NCI-H2171 (cell line): ENCODE measurements around the gene RCE1.

Experiments used
- DNase-seq: peaks from one replicate; lab custom pipeline; 2025; lab: John Stamatoyannopoulos, UW

The RCE1 gene

GRCh38 chr11:66869567-66869870, 26.3 kb downstream of the RCE1 start:
- DNase-seq, result no peak

GRCh38 chr11:66870131-66870530, 26.9 kb downstream of the RCE1 start:
- DNase-seq, result no peak

GRCh38 chr11:66870616-66871520, 27.6 kb downstream of the RCE1 start:
- no peak for DNase-seq

- DNase-seq, result no peak
These were observed 28.3 kb downstream of the RCE1 start for GRCh38 chr11:66871521-66871901.

GRCh38 chr11:66874232-66874631, 31.0 kb downstream of the RCE1 start:
- no peak for DNase-seq

- no peak for DNase-seq
These were observed 32.1 kb downstream of the RCE1 start for GRCh38 chr11:66875378-66875777.

- no peak for DNase-seq
These were observed 34.5 kb downstream of the RCE1 start for GRCh38 chr11:66877588-66878385.

GRCh38 chr11:66878474-66878873, 35.2 kb downstream of the RCE1 start:
- DNase-seq, result no peak

GRCh38 chr11:66879000-66879399, 35.8 kb downstream of the RCE1 start:
- no peak for DNase-seq

- DNase-seq, result peak; percentile 67
These were observed 36.3 kb downstream of the RCE1 start for GRCh38 chr11:66879583-66879982.

GRCh38 chr11:66879999-66880398, 36.8 kb downstream of the RCE1 start:
- no peak for DNase-seq

GRCh38 chr11:66880496-66881450, 37.5 kb downstream of the RCE1 start:
- peak; percentile 85 for DNase-seq

- DNase-seq, result no peak
These were observed 38.2 kb downstream of the RCE1 start for GRCh38 chr11:66881451-66881835.

- no peak for DNase-seq
These were observed 38.7 kb downstream of the RCE1 start for GRCh38 chr11:66881927-66882452.

GRCh38 chr11:66882561-66883015, 39.3 kb downstream of the RCE1 start:
- DNase-seq, result peak; percentile 68

- DNase-seq, result peak; percentile 68
These were observed 40.0 kb downstream of the RCE1 start for GRCh38 chr11:66883016-66883965.

- DNase-seq, result no peak
These were observed 41.2 kb downstream of the RCE1 start for GRCh38 chr11:66884443-66884842.

GRCh38 chr11:66885469-66885868, 42.2 kb downstream of the RCE1 start:
- DNase-seq, result no peak

- DNase-seq, result no peak
These were observed 42.8 kb downstream of the RCE1 start for GRCh38 chr11:66885950-66886440.

GRCh38 chr11:66886671-66887221, 43.5 kb downstream of the RCE1 start:
- DNase-seq, result no peak
